HepG2 (cell line): Measurements from ENCODE around the gene RPL4. TPM values are rescaled to one million over a fixed set of nuclear protein-coding genes. Genes with fewer than 3 reads are reported as not detected.

Source experiments
- EEA1 ChIP-seq: sonication (generic); formaldehyde crosslinking; IDR thresholded peaks from 2 replicates; pipeline ENCODE4 v1.5.1; 2020; ENCODE audit warnings: mild to moderate bottlenecking, missing genetic modification reagents, borderline replicate concordance
- GATAD2A ChIP-seq: IDR thresholded peaks from 2 replicates; pipeline ENCODE4 v1.6.1; 2016
- HOXA7 ChIP-seq: sonication (generic); formaldehyde crosslinking; IDR thresholded peaks from 2 replicates; pipeline ENCODE4 v1.8.1; 2022; ENCODE audit warnings: mild to moderate bottlenecking, missing genetic modification reagents, moderate library complexity
- REST ChIP-seq, 2 experiments: IDR thresholded peaks; 2 replicates each; pipeline ENCODE4 v1.6.1; 2011 to 2012; ENCODE audit warnings: low read length in 2 of 2, borderline replicate concordance in 1 of 2, low read depth in 1 of 2, mild to moderate bottlenecking in 1 of 2, moderate library complexity in 1 of 2
- ZNF484 ChIP-seq: sonication (generic); formaldehyde crosslinking; IDR thresholded peaks from 2 replicates; pipeline ENCODE4 v1.5.1; 2020; ENCODE audit warnings: mild to moderate bottlenecking, low read depth, missing genetic modification reagents, borderline replicate concordance
- polyA plus RNA-seq, 8 experiments: library from polyadenylated mRNA; depleted of rRNA in 3 of 8; stranded (reverse) in 7 of 8; unstranded in 1 of 8; fragments of >200 nt; fragmentation: Illumina TruSeq in 4 of 8; extraction: Trizol in 4 of 8; gene quantifications; 2 replicates each; pipeline versions ENCODE4 v1.2.1 to v1.2.3, GENCODE V29; 2011 to 2016; ENCODE audit warnings: low read depth in 4 of 8, missing spikeins in 1 of 8, mixed read lengths in 1 of 8; ENCODE audit not compliant: insufficient read depth in 1 of 8
- total RNA-seq, 5 experiments: library from RNA; depleted of rRNA; stranded (reverse); fragments of >200 nt; fragmentation: Illumina TruSeq; extraction: Trizol; gene quantifications; 2 replicates each; pipeline ENCODE4 v1.2.3, GENCODE V29; 2016; ENCODE audit warnings: low read depth in 1 of 5
- TF ChIP-seq, protein P1 (sequence below): sonication (generic); formaldehyde crosslinking; IDR thresholded peaks from 2 replicates; pipeline ENCODE4 v1.5.0; 2020; ENCODE audit warnings: missing genetic modification reagents, mild to moderate bottlenecking, borderline replicate concordance

The RPL4 gene
- total and polyA plus RNA-seq, 2 of the 13 experiments (the other 11 are each of a cell fraction or from before 2014, with no cell fraction given), result 3,630 to 3,960 TPM

DNA sequence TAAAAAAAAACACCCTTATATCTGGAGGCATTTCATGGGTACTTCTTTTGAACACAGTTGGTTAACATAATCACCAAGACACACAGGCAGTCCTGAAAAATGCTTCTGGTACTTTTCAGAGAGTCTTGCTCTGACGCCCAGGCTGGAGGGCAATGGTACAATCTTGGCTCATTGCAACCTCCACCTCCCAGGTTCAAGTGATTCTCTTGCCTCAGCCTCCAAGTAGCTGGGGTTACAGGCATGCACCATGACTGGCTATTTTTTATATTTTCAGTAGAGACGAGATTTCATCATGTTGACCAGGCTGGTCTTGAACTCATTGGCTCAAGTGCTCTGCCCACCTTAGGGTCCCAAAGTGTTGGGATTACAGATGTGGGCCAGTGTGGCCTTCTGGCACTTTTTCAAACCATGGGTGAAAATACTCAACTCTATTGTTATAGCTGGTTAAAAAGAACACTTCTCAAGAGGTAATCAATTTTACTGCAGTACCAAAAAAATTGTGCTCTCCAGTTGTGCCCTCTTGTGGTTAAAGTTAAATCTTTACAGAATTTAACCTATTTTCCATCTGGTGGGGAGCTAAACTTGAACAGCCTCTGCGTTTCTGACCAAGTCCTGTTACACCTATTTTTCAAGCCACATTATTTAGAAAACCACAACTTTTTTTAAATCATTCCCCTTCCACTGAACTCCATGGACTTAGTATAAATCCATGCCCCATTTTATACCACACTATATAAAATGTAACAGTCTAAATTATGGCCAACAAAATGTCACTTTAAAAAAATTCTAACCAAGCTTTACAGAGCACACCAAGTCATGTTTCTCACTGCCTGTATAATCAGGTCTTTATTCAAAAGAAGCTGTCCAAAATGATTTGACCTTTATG is 5.9 kb downstream of the RPL4 start (continued):
- TF ChIP-seq EEA1 (no peak), HOXA7 (CRISPR knock-in tag) (no peak), GATAD2A (CRISPR knock-in tag) (no peak), ZNF484 (no peak), REST (IDR thresholded peaks at IDR 0.05; ENCODE audit: borderline replicate concordance in 1 of 2, low read depth in 1 of 2, low read length in 2 of 2) (no peak)
- TF ChIP-seq, protein P1, sequence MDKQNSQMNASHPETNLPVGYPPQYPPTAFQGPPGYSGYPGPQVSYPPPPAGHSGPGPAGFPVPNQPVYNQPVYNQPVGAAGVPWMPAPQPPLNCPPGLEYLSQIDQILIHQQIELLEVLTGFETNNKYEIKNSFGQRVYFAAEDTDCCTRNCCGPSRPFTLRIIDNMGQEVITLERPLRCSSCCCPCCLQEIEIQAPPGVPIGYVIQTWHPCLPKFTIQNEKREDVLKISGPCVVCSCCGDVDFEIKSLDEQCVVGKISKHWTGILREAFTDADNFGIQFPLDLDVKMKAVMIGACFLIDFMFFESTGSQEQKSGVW (CRISPR knock-in tag), result no peak
